HEK293T (cell line): ENCODE results near the gene PBX1.

Experiments
- BHLHE40 ChIP-seq: fragments of 450-650 bp; IDR thresholded peaks from 2 replicates; pipeline ENCODE4 v1.6.1; 2016; ENCODE audit warnings: mild to moderate bottlenecking, moderate library complexity, borderline replicate concordance
- CTBP1 ChIP-seq: fragments of 450-650 bp; IDR thresholded peaks from 2 replicates; pipeline ENCODE4 v1.6.1; 2016; ENCODE audit warnings: borderline replicate concordance
- ELF4 ChIP-seq: fragments of 450-650 bp; IDR thresholded peaks from 2 replicates; pipeline ENCODE4 v1.6.1; 2017; ENCODE audit warnings: antibody characterized with exemption
- FOXK2 ChIP-seq: fragments of 450-650 bp; IDR thresholded peaks from 2 replicates; pipeline ENCODE4 v1.6.1; 2016; ENCODE audit warnings: mild to moderate bottlenecking
- HDGF ChIP-seq: fragments of 450-650 bp; IDR thresholded peaks from 2 replicates; pipeline ENCODE4 v1.6.1; 2017; ENCODE audit warnings: antibody characterized with exemption, borderline replicate concordance
- SP1 ChIP-seq: fragments of 450-650 bp; IDR thresholded peaks from 2 replicates; pipeline ENCODE4 v1.6.1; 2017
- SUZ12 ChIP-seq: fragments of 450-650 bp; IDR thresholded peaks from 2 replicates; pipeline ENCODE4 v1.6.1; 2016; ENCODE audit warnings: mild to moderate bottlenecking
- TARDBP ChIP-seq: fragments of 450-650 bp; IDR thresholded peaks from 2 replicates; pipeline ENCODE4 v1.6.1; 2016
- ZNF384 ChIP-seq: fragments of 450-650 bp; IDR thresholded peaks from 2 replicates; pipeline ENCODE4 v1.6.1; 2016

- TF ChIP-seq ZNF384 (no peak), FOXK2 (no peak), HDGF (no peak), SP1 (no peak), TARDBP (no peak), BHLHE40 (no peak), SUZ12 (no peak), CTBP1 (no peak), ELF4 (no peak)
Measured at GRCh38 chr1:164668491-164669400, 109.8 kb downstream of the PBX1 start.
